Measurements from ENCODE around the gene ITPRIPL2.

ITPRIPL2 gene

GRCh38 chr16:19113577-19114358 lies at the start of gene ITPRIPL2:
Gene ITPRIPL2, plus strand, starts transcription at chr16:19113964. Its CDS starts 498 bp downstream, at chr16:19114462.
- no peak for FAIRE-seq

DNA sequence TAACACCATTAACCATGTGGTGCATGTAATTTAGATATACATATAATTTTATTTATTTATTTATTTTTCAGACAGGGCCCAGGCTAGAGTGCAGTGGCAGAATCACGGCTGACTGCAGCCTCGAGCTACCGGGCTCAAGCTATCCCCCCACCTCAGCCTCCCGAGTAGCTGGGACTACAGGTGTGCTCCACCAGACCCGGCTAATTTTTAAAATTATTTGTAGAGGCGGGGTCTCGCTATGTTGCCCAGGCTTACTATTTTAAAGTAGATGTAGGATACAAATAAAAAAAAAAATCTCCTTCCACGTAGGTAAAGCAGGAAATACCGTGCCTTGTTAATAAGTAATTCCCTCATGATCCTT lies 46.8 kb upstream of the ITPRIPL2 start:
- FAIRE-seq = no peak

GRCh38 chr16:19067349-19068236 lies 46.2 kb upstream of the ITPRIPL2 start, which contains the start of gene COQ7:
Gene COQ7, plus strand, starts transcription at chr16:19067614. Its CDS starts 51 bp downstream, at chr16:19067665.
- FAIRE-seq = peak; percentile 97

- no peak for FAIRE-seq
Observed at GRCh38 chr16:19068237-19068815, 45.4 kb upstream of the ITPRIPL2 start.

- no peak for FAIRE-seq
Observed at GRCh38 chr16:19071811-19072777, 41.7 kb upstream of the ITPRIPL2 start.

- FAIRE-seq = no peak
Observed at GRCh38 chr16:19073344-19073743, 40.4 kb upstream of the ITPRIPL2 start.

DNA sequence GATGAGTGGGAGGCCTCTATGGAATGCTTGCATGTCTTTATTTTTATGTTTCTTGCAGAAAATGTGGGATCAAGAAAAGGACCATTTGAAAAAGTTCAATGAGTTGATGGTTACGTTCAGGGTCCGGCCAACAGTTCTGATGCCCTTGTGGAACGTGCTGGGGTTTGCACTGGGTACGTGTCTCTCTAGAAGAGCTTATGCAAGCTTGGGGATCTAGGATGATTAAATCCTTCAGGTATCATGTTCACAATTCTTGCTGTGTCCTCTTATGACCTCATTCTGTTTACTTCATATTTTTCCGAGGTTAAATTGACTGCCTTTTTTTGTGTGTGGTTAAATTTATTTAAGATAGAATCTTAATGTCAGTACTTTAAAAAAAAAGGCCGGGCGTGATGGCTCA lies 39.9 kb upstream of the ITPRIPL2 start:
- no peak for FAIRE-seq

DNA sequence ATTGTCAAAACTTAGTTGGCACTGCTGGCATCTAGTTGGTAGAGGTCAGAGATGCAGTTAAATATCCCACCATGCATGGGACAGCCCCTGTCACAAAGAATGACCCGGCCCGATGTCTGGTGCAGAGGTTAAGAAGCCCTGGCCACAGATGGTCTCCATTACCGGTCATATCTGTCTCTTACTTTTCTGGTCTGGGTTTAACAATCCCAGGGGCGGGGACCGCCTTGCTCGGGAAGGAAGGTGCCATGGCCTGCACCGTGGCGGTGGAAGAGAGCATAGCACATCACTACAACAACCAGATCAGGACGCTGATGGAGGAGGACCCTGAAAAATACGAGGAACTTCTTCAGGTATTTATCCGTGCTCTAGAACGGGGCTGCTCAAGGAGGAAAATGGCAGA lies 38.3 kb upstream of the ITPRIPL2 start:
- no peak for FAIRE-seq

DNA sequence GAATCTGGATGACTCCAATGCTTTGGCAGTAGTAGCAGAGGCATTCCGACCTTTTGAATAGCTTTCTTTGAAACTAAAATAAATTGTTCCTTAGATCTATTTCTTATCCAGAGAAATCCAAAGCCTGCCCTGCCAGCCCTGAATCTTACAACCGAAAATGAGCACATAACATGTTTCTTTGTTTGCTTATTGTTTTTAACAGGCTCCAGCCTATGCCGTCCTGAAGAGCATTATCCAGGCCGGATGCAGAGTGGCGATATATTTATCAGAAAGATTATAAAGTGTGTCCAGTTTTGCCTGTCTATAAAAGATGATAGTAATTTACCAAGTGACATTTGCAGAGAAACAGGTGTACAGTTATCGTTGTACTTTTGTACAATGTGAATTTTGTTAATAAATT lies 35.9 kb upstream of the ITPRIPL2 start:
- no peak for FAIRE-seq

DNA sequence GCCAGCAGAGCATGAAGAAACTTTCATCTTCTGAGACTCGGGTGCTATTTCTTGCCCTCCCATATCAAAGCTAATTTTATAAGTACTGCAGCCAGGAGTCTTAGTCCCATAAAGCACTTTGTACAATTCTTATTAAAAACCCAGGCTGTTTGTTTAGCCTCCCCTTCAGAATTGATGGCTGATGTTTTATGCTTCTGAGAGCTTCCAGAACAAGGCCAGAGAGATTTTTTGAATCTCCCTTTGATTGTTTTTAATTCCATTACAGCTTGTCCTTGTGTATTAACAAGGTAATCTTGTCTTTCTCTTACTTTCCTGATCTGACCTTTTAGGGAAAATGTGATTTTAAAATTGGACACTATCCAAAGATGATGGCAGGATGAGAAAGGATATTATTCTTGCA lies 30.1 kb upstream of the ITPRIPL2 start:
- FAIRE-seq = no peak

GRCh38 chr16:19084139-19084538 lies 29.6 kb upstream of the ITPRIPL2 start:
- no peak for FAIRE-seq

DNA sequence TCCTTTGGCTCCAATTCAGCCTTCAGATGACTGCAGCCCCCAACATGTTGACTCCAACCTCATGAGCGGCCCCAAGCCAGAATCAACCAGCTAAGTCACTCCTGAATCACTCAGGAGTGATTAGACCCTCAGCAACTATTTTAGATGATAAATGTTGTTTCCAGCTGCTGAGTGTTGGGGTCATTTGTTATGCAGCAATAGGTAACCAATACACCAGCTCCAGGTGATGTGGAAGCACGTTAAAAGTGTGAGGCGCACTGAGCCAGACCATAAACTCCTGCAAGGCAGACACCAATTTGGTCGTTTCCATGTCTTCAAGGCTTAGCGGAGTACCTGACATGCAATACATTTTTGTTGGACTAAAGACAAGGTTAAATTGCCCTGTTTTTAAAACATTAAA lies 28.9 kb upstream of the ITPRIPL2 start:
- FAIRE-seq = no peak

DNA sequence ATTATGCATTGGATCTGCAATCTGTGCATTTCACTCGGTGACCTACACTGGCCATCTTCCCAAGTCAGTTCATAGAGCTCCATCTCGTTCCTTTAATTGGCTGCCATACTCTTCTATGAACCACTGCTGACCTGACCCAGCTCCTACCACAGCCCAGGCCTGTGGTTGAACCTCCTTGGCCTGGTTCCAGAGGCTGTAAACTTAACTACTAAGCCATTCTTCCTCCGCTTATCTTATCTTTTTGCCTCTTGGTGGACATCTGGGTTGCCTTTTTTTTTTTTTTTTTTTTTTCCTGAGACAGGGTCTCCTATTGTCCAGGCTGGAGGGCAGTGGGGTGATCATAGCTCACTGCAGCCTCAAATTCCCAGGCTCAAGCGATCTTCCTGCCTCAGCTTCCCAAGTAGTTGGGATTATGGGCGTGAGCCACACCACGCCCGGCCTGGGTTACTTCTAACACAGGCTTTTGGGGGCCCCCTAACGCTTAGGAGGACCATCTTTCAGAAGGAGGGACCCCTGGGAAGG lies 28.0 kb upstream of the ITPRIPL2 start:
- no peak for FAIRE-seq

DNA sequence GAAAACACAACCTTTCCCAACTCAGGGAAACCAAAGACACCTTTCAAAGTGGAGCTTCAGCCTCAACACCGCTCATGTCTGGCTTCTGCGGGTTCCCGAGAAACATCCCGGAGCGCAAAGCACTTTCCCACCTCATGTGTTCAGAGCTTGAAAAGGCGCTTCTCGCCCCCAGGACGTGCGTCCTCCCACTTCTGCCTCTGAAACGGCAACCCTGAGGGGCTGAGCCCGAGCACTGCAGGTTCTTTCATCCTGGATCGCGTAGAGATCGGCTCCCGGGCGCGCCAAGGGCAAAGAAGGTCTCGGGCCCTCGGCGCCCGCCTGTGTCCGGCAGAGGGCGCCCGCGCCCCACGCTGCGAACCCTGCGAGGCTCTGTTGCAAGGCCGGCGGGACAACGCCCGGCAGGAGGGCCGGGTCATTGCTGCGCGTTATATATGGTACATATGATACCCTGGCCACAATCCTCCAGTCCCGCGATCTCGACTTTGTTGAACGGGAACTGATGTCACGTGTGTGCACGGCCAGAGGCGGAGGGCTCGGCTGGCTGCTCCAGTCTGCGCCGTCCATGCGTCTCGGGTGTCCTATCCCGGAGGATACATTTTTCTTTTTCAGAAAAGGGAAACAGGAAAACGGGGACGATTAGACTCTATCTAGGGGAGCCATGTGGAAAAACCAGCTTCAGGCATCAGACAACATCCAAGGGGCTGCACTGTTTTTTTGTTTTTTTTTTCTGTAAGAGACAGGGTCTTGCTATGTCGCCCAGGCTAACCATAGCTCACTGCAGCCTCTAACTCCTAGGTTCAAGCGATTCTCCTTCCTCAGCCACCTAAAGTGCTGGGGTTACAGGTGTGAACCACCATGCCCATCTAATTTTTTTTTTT lies 27.2 kb upstream of the ITPRIPL2 start:
- no peak for FAIRE-seq

- no peak for FAIRE-seq
Observed at GRCh38 chr16:19088341-19088916, 25.3 kb upstream of the ITPRIPL2 start.

DNA sequence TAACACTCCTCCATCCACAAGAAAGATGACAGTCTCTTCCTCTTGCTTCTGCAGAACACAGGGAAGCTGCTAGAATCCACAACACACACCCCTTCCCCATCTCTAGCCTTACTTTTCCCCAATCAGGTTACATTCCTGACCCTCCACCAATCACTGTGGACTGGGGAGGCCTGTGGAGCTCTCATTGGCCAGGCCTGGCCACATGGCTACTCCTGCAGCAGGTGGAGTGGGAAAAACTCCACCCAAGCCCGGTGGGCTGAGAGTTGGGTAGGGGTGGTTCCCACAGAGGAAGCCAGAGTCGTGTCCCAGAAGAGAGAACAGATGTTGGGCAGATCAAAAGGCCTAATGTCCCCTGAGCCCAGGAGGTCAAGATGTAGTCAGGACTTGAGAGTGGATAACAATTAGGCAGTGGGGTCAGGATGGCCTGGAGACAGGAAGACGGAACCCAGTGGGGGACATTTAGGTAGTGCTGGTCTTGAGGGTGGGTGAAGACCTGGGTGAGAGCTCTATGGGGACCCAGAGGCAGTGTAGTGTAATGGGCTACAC lies 24.3 kb upstream of the ITPRIPL2 start:
- no peak for FAIRE-seq

DNA sequence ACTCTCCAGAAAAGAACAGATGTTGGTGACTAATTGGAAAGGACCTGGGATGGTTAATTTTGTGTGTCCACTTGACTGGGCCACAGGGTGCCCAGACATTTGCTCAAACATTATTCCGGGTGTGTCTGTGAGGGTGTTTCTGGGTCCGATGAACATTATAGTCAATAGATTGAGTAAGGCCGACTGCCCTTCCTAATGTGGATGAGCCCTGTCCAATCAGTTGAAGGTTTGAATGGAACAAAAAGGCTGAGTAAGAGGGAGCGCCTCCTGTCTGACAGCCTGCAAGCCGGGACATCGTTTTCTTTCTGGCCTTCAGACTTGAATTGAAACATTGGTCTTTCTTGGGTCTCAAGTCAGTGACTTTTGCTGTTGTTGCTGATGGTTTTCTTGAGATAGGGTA lies 22.8 kb upstream of the ITPRIPL2 start:
- no peak for FAIRE-seq

DNA sequence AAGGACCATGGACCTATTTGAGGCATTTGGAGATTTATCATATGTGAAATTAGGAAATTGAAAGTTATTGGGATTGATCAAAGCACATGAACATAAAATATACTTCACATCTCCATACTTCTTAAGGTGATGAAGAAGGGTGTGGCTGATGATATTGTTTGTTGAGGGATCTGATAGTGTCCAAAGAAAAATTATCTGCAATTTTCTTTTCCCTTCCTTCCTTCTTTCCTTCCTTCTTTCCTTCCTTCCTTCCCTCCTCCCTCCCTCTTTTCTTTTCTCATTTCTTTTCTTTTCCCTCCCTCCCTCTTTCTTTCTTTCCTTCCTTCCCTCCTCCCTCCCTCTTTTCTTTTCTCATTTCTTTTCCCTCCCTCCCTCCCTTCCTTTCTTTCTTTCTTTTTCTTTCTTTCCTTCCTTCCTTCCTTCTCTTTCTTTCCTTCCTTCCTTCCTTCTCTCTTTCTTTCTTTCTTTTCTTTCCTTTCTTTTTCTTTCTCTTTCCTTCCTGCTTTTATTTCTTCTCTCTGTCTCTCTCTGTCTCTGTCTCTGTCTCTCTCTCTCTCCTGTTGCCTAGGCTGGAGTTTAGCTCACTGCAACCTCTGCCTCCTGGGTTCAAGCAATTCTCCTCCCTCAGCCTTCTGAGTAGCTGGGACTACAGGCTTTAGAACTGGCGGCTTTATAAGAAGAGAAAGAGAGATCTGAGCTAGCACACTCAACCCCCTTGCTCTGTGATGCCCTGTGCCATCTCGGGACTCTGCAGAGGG lies 20.9 kb upstream of the ITPRIPL2 start:
- no peak for FAIRE-seq
